SKM-1 (cell line): Measurements from ENCODE around the gene TTC39C.
"Not testable (repeated sequence)": the region's sequence is repeated elsewhere in the genome, so short reads cannot be mapped to it uniquely, and the experiment has no call there.

Experiments used
- DNase-seq: peaks from one replicate; lab custom pipeline; 2025; ENCODE audit not compliant: unreplicated experiment; lab: John Stamatoyannopoulos, UW

Gene TTC39C

DNA sequence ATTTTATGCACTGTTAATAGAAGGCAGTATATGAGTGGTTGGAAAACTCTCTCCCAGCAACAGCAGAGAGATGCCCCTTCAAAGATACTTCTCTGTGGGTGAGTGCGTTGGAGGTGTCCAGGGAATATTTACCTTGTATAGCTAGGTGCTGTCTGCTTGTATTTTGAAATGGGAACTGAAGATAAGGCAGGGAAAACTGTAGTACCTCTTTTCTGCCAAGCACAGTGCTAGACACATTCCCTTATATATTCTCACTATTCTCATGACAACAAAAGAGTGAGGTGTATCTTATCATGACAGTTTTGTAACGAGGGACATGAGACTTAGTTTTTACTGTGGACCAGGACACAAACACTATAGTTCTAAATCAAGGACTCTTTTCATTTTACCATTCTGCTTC, 2.1 kb downstream of the TTC39C start:
- DNase-seq, result no peak

GRCh38 chr18:24018299-24018886, 3.8 kb downstream of the TTC39C start:
- DNase-seq, result no peak

GRCh38 chr18:24019641-24020331, 5.2 kb downstream of the TTC39C start:
- peak; percentile 49 for DNase-seq

- peak; percentile 19 for DNase-seq
Measured at GRCh38 chr18:24021505-24021904, 7.0 kb downstream of the TTC39C start.

DNA sequence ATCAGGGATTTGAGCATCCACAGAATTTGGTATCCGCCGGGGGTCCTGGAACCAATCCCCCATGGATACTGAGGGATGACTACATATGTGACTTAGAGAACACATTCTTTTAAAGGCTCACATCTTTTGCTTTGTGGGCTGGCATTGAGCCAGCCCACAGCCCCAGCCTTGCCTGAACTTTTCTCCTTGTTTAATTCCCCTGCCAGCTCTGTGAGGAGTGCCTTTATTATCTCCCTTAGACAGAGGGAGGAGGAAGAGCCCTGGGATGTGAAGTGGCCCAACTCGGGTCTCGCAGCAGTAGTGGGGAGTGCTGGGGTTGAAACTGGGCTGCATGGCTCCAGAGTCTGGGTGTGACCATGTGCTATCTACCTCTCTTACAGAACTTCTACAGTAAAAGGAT, 7.6 kb downstream of the TTC39C start:
- DNase-seq, result no peak

- DNase-seq, result no peak
Measured at GRCh38 chr18:24023185-24023814, 8.7 kb downstream of the TTC39C start.

DNA sequence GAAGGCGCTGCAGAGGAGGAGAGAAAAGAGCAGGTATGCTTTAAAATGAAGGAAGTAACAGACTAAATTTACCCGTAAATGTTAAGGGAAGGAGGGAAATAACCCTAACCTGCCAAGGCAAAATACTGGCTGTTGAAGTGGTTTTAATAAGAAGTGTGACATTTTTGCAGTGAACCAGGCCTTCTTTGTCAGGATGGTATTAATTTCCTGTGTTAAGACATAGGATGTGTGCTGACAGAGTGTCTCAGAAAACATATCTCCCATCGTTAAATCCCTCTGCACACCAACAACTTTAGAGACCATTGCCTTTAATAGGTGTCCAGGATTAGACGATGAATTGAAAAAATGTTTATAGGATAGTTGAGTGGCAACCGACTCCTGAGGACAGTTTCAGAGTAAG, 9.9 kb downstream of the TTC39C start:
- no peak for DNase-seq

- DNase-seq, result no peak
Measured at GRCh38 chr18:24026457-24026856, 11.9 kb downstream of the TTC39C start.

- peak; percentile 43 for DNase-seq
Measured at GRCh38 chr18:24027156-24027827, 12.7 kb downstream of the TTC39C start.

DNA sequence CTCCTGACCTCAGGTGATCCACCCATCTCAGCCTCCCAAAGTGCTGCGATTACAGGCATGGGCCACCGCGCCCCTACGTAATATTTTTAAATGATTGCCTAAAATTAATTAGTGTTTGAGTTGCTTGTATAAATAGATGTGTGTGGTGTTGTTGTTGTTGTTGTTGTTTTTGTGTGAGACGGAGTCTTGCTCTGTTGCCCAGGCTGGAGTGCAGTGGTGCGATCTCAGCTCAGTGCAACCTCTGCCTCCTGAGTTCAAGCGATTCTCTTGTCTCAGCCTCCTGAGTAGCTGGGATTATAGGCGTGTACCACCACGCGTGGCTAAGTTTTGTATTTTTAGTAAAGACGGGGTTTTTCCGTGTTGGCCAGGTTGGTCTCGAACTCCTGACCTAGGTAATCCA, 14.4 kb downstream of the TTC39C start:
- DNase-seq, result not testable (repeated sequence)

- DNase-seq, result no peak
Measured at GRCh38 chr18:24031318-24031717, 16.8 kb downstream of the TTC39C start.

DNA sequence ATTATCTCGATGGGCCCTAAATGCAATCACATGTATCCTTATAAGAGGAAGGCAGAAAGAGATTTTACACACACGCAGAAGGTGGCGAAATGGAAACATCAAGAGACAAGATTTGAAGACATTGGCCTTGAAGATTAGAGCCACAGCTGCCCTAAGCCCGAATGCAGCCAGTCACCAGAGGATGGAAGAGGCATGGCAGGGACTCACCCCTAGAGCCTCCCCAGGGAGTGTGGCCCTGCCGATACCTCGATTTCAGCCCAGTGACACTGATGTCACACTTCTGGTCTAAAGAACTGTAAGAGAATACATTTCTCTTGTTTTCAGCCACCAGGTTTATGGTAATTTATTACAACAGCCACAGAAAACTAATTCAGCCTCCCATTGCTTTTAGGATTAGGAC, 17.4 kb downstream of the TTC39C start:
- no peak for DNase-seq

GRCh38 chr18:24033641-24034412, 19.3 kb downstream of the TTC39C start:
- no peak for DNase-seq

- DNase-seq, result no peak
Measured at GRCh38 chr18:24035316-24035715, 20.8 kb downstream of the TTC39C start.

GRCh38 chr18:24039671-24040070, 25.1 kb downstream of the TTC39C start:
- peak; percentile 92 for DNase-seq

- no peak for DNase-seq
Measured at GRCh38 chr18:24041691-24042090, 27.1 kb downstream of the TTC39C start.

DNA sequence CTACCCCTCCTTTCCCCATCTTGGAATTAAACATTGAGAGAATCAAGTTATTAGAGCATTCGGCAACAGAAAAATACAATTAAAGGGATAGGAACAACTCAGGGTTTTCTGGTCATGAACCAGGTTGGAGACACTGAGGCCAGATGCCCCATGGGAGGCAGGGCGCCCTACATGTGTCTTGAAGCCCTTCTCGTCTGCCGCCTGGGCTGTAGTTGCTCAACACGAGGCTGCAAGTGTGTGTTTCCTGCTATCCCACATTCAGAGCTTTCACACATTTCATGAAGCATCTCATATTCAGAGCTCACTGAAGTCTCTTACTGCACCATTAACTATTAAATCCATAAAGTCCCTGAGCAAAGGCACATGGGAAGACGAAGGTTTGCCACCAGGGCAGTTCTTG, 28.8 kb downstream of the TTC39C start:
- peak; percentile 2 for DNase-seq

DNA sequence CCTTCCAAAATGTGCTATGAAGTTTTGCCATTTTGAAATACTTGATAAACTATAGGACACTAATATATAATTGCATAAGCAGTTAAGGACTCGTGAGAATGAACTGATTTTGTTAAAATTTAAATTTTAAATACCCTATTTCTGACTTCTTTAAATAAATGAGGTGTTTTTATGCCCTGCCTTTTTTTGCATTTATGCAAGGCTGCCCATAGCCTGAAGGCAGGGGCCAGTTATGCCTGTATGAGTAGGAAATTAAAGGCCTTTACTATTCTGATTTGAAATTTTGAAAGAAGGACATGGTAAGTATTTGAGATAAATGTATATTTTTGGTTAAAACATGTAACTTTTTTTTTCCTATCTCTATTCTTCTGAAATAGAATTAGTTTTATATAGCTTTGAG, 33.7 kb downstream of the TTC39C start:
- DNase-seq, result no peak

- DNase-seq, result no peak
Measured at GRCh38 chr18:24049142-24049541, 34.6 kb downstream of the TTC39C start.

DNA sequence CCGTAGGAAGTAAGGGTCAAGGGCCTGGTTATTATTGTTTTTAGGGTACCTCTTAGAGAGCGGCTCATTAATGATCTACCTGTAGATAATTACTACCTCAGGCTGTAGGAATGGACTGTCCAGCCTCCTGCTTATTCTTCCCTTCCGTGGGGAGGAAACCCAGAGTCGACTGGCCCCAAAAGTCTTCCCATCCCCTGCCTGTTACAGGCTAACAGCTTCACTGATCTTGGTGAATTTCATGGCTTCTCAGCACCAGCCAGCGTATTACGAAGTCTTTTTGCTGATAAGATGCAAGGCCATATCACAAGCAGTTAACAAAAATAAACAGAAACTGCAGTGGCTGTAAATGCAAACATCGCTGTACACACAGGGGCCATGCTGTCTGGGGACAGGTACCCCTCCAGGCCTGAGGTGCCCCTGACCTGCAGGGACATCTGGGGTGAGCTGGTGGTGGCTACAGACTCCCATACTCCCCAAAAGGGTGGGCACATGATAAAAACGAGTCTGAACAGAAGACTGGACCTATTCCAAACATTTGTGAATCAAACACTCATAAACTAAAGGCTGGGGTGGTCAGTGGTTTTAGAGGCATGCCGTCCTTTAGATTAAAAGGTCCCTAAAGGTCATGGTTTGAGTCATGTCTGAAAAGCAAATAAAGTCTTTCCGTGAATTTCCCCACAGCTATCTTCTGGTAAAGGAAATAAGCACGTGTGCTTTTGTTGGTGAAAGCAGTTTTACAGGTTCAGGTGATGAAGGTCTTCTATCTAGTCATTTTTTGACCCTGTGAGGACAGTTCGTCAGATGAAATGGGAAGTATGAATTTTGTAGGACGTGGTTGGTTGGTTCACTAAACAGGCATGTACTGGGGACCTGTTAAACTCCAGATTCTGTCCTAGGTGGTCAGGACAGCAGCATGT, 36.7 kb downstream of the TTC39C start:
- DNase-seq, result no peak
